HepG2 (cell line): ENCODE data around the gene ZC2HC1B. TPM values are rescaled to one million over a fixed set of nuclear protein-coding genes. Genes with fewer than 3 reads are reported as not detected.

ENCODE experiments used
- AHR ChIP-seq: IDR thresholded peaks from 2 replicates; pipeline ENCODE4 v1.6.1; 2018; ENCODE audit warnings: missing genetic modification reagents, missing compliant biosample characterization
- DR1 ChIP-seq: sonication (generic); formaldehyde crosslinking; IDR thresholded peaks from 2 replicates; pipeline ENCODE4 v1.8.0; 2021; ENCODE audit warnings: mild to moderate bottlenecking, missing genetic modification reagents, inconsistent platforms
- GATAD1 ChIP-seq: IDR thresholded peaks from 2 replicates; pipeline ENCODE4 v1.6.1; 2016; ENCODE audit warnings: missing genetic modification reagents, missing compliant biosample characterization
- HOXA9 ChIP-seq: sonication (generic); formaldehyde crosslinking; IDR thresholded peaks from 2 replicates; pipeline ENCODE4 v1.8.1; 2022; ENCODE audit warnings: missing genetic modification reagents, mild to moderate bottlenecking, moderate library complexity, borderline replicate concordance
- MXI1 ChIP-seq: IDR thresholded peaks from 3 replicates; pipeline ENCODE4 v1.6.1; 2012; ENCODE audit warnings: low read depth, low read length, inconsistent platforms, borderline replicate concordance
- SRSF9 ChIP-seq: fragments of 200-400 bp; formaldehyde crosslinking; IDR thresholded peaks from 2 replicates; pipeline ENCODE4 v1.6.1; 2018; ENCODE audit warnings: borderline replicate concordance, mild to moderate bottlenecking, low read depth, low read length; ENCODE audit not compliant: insufficient read depth, poor library complexity, severe bottlenecking
- TARDBP ChIP-seq: sonication (generic); formaldehyde crosslinking; IDR thresholded peaks from 2 replicates; pipeline ENCODE4 v1.8.0; 2022; ENCODE audit warnings: mild to moderate bottlenecking, missing genetic modification reagents
- TRIM24 ChIP-seq: sonication (generic); formaldehyde crosslinking; IDR thresholded peaks from 2 replicates; pipeline ENCODE4 v1.8.0; 2022; ENCODE audit warnings: mild to moderate bottlenecking, missing genetic modification reagents
- ZFYVE20 ChIP-seq: sonication (generic); formaldehyde crosslinking; IDR thresholded peaks from 2 replicates; pipeline ENCODE4 v1.8.0; 2023; ENCODE audit warnings: low read depth, mild to moderate bottlenecking, moderate library complexity, missing genetic modification reagents, borderline replicate concordance
- ZNF160 ChIP-seq: sonication (generic); formaldehyde crosslinking; IDR thresholded peaks from 2 replicates; pipeline ENCODE4 v1.8.0; 2022; ENCODE audit warnings: mild to moderate bottlenecking, inconsistent platforms, missing genetic modification reagents
- ZNF207 ChIP-seq: fragments of 450-650 bp; IDR thresholded peaks from 2 replicates; pipeline ENCODE4 v1.6.1; 2016; ENCODE audit warnings: antibody characterized with exemption, borderline replicate concordance
- ZNF260 ChIP-seq: sonication (generic); formaldehyde crosslinking; IDR thresholded peaks from 2 replicates; pipeline ENCODE4 v1.4.0; 2020; ENCODE audit warnings: missing genetic modification reagents, low read depth, mild to moderate bottlenecking, borderline replicate concordance
- ZNF317 ChIP-seq: sonication (generic); formaldehyde crosslinking; IDR thresholded peaks from 2 replicates; pipeline ENCODE4 v1.5.0; 2020; ENCODE audit warnings: mild to moderate bottlenecking, missing genetic modification reagents
- ZNF337 ChIP-seq: sonication (generic); formaldehyde crosslinking; IDR thresholded peaks from 2 replicates; pipeline ENCODE4 v1.5.1; 2020; ENCODE audit warnings: missing genetic modification reagents, low read depth, mild to moderate bottlenecking, borderline replicate concordance
- ZNF350 ChIP-seq: sonication (generic); formaldehyde crosslinking; IDR thresholded peaks from 2 replicates; pipeline ENCODE4 v1.4.0; 2020; ENCODE audit warnings: mild to moderate bottlenecking, low read depth, missing genetic modification reagents, borderline replicate concordance
- ZNF512 ChIP-seq: sonication (generic); formaldehyde crosslinking; IDR thresholded peaks from 2 replicates; pipeline ENCODE4 v1.4.0; 2020; ENCODE audit warnings: mild to moderate bottlenecking, missing genetic modification reagents
- ZNF564 ChIP-seq: sonication (generic); formaldehyde crosslinking; IDR thresholded peaks from 2 replicates; pipeline ENCODE4 v1.8.1; 2023; ENCODE audit warnings: mild to moderate bottlenecking, missing genetic modification reagents
- ZNF572 ChIP-seq: sonication (generic); formaldehyde crosslinking; IDR thresholded peaks from 2 replicates; pipeline ENCODE4 v1.5.1; 2020; ENCODE audit warnings: mild to moderate bottlenecking, missing genetic modification reagents
- ZNF678 ChIP-seq: sonication (generic); formaldehyde crosslinking; IDR thresholded peaks from 2 replicates; pipeline ENCODE4 v1.4.0; 2020; ENCODE audit warnings: mild to moderate bottlenecking, missing genetic modification reagents
- ZNF761 ChIP-seq: sonication (generic); formaldehyde crosslinking; conservative IDR thresholded peaks from 2 replicates; pipeline ENCODE4 v1.4.0; 2020; ENCODE audit warnings: mild to moderate bottlenecking, missing genetic modification reagents
- ZNF891 ChIP-seq: sonication (generic); formaldehyde crosslinking; IDR thresholded peaks from 2 replicates; pipeline ENCODE4 v1.5.0; 2020; ENCODE audit warnings: mild to moderate bottlenecking, missing genetic modification reagents
- polyA plus RNA-seq, 8 experiments: library from polyadenylated mRNA; depleted of rRNA in 3 of 8; stranded (reverse) in 7 of 8; unstranded in 1 of 8; fragments of >200 nt; fragmentation: Illumina TruSeq in 4 of 8; extraction: Trizol in 4 of 8; gene quantifications; 2 replicates each; pipeline versions ENCODE4 v1.2.1 to v1.2.3, GENCODE V29; 2011 to 2016; ENCODE audit warnings: low read depth in 4 of 8, missing spikeins in 1 of 8, mixed read lengths in 1 of 8; ENCODE audit not compliant: insufficient read depth in 1 of 8
- total RNA-seq, 5 experiments: library from RNA; depleted of rRNA; stranded (reverse); fragments of >200 nt; fragmentation: Illumina TruSeq; extraction: Trizol; gene quantifications; 2 replicates each; pipeline ENCODE4 v1.2.3, GENCODE V29; 2016; ENCODE audit warnings: low read depth in 1 of 5
- TF ChIP-seq, protein P1 (sequence below), 2 experiments: sonication (generic) in 1 of 2; formaldehyde crosslinking in 1 of 2; IDR thresholded peaks; 2 replicates each; pipeline versions ENCODE4 v1.4.0 to v1.6.1; 2016 to 2020; ENCODE audit warnings: borderline replicate concordance in 1 of 2, low read depth in 1 of 2, mild to moderate bottlenecking in 1 of 2, missing genetic modification reagents in 1 of 2

Gene ZC2HC1B
- total and polyA plus RNA-seq, 2 of the 13 experiments (the other 11 are each of a cell fraction or from before 2014, with no cell fraction given), result not detected

DNA sequence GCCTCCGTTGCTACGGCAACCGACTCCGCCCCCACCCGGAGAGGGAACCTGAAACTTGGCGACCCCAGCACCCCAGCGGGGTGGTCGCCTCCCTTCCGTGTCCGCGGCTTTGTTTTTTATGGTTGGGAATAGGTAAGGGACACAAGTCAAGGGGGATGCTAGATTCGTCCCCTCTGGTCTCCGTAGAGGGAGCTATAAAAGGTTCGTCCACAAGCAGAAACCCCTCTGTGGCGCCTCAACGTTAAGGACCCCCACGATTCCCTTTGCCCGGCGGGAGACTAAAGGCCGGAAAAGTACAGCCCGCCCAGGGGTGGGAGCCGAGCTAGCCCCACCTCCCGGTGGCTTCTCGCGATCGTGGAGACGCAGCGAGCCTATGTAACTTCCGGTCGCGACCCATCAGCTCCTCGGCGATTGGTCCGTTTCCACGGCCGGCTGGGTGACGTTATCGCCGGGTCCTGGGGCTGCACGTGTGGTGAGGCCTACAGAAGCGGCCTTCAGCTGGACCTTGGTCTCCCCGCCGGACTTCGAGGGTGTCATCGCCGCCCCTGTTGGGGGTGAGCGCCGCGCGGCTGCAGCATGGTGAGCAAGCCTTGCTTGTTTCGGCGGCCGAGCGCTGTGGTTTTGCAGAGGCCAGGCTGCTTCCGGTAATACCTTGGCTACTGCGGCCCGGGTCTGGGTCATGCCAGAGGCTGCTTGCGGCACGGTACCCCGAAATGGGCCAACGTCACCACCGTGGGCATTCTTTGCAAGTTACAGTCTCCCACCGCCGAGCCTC lies 21.2 kb upstream of the ZC2HC1B start, which contains the start of gene LTV1 (continued):
- TF ChIP-seq ZNF337, result peak; percentile 95
- peak; percentile 99 for TF ChIP-seq DR1
- TF ChIP-seq ZNF564 (CRISPR knock-in tag), result peak; percentile 96
- TF ChIP-seq ZNF678 (CRISPR knock-in tag), result peak; percentile 100
- no peak for TF ChIP-seq TRIM24 (CRISPR knock-in tag)
- TF ChIP-seq ZNF350 (CRISPR knock-in tag), result peak; percentile 100
- no peak for TF ChIP-seq SRSF9
- TF ChIP-seq TARDBP (CRISPR knock-in tag), result peak; percentile 58; the same call in 1 of the 2 replicates
- TF ChIP-seq ZNF572 (CRISPR knock-in tag), result peak; percentile 94; the same call in 1 of the 2 replicates
- peak; percentile 99 for TF ChIP-seq AHR (CRISPR knock-in tag)
- TF ChIP-seq GATAD1, result peak; percentile 96
- TF ChIP-seq ZNF891 (CRISPR knock-in tag), result peak; percentile 99
- TF ChIP-seq, protein P1, sequence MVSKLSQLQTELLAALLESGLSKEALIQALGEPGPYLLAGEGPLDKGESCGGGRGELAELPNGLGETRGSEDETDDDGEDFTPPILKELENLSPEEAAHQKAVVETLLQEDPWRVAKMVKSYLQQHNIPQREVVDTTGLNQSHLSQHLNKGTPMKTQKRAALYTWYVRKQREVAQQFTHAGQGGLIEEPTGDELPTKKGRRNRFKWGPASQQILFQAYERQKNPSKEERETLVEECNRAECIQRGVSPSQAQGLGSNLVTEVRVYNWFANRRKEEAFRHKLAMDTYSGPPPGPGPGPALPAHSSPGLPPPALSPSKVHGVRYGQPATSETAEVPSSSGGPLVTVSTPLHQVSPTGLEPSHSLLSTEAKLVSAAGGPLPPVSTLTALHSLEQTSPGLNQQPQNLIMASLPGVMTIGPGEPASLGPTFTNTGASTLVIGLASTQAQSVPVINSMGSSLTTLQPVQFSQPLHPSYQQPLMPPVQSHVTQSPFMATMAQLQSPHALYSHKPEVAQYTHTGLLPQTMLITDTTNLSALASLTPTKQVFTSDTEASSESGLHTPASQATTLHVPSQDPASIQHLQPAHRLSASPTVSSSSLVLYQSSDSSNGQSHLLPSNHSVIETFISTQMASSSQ (IDR thresholded peaks at IDR 0.05; ENCODE audit: low read depth), result no peak
- TF ChIP-seq, protein P1 (CRISPR knock-in tag; IDR thresholded peaks at IDR 0.05; ENCODE audit: borderline replicate concordance), result peak; percentile 92
- TF ChIP-seq ZNF160 (CRISPR knock-in tag), result peak; percentile 97
- TF ChIP-seq ZNF761 (CRISPR knock-in tag), result peak; percentile 98
- TF ChIP-seq ZNF207, result no peak
- TF ChIP-seq ZFYVE20, result peak; percentile 91; the same call in 1 of the 2 replicates
- TF ChIP-seq HOXA9 (CRISPR knock-in tag), result peak; percentile 95
- no peak for TF ChIP-seq ZNF260 (CRISPR knock-in tag)
- TF ChIP-seq ZNF317 (CRISPR knock-in tag), result peak; percentile 95
- peak; percentile 67; the same call in 1 of the 2 replicates for TF ChIP-seq ZNF512 (CRISPR knock-in tag)
- TF ChIP-seq MXI1, result peak; percentile 98
